ENCODE results near the gene CYP2D6.
"Not testable (repeated sequence)": the region's sequence is repeated elsewhere in the genome, so short reads cannot be mapped to it uniquely, and the experiment has no call there.

CYP2D6 gene

DNA sequence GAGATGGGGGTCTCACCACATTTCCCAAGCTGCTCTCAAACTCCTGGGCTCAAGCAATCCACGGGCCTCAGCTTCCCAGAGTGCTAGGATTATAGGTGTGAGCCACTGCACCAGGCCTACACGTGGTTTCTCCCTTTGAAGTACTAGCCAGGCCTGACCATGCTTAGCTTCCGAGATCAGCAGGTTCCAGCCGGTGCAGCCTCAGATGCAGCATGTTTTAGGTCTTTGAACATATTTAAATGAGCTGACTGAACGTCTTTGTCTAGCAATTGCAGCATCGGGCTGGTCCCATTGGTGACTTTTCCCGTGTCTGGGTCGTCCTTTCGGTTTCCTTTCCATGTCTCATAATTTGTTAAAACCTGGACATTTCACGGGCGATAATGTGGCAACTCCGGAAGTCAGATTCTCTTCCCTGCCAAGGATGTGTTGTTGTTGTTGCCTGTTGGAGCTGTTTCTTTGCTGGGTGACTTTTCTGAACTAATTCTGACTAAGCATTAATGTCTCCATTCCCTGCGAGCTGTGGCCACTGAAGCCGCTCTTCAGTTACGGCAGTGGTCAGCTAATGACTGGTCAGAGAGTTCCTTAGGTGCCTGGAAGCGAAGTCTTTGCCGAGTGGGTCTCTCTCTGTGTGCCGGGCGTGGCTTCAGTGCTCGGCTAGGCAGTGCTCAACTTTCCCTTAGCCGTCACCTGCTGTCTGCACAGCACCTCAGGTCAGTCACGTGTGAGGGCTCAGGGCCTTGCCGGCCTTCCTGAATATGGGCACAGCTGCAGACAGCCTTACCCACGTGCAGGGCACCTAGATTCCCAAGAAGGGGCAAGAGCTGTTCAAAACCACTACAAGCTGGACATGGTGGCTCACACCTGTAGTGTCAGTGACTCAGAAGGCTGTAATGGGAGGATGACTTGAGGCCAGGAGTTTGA lies 3.8 kb upstream of the CYP2D6 start:
- no peak for DNase-seq (ENCODE audit: low read depth, low spot score)
- ChIA-PET CTCF (interaction anchor here (1.0 to 1.2 kb wide), 2 partner anchors 12 to 167 kb away, joined by 3 read pairs; no protein-coding TSS in a partner anchor), POLR2A (no interaction called here)
- no peak overlapping the region for H3K4me3 ChIP-seq (ENCODE audit: low read depth, low read length)
- TF ChIP-seq, protein P1, sequence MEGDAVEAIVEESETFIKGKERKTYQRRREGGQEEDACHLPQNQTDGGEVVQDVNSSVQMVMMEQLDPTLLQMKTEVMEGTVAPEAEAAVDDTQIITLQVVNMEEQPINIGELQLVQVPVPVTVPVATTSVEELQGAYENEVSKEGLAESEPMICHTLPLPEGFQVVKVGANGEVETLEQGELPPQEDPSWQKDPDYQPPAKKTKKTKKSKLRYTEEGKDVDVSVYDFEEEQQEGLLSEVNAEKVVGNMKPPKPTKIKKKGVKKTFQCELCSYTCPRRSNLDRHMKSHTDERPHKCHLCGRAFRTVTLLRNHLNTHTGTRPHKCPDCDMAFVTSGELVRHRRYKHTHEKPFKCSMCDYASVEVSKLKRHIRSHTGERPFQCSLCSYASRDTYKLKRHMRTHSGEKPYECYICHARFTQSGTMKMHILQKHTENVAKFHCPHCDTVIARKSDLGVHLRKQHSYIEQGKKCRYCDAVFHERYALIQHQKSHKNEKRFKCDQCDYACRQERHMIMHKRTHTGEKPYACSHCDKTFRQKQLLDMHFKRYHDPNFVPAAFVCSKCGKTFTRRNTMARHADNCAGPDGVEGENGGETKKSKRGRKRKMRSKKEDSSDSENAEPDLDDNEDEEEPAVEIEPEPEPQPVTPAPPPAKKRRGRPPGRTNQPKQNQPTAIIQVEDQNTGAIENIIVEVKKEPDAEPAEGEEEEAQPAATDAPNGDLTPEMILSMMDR (IDR thresholded peaks at IDR 0.05; ENCODE audit: insufficient read depth, low read length, missing control alignments), result no peak

DNA sequence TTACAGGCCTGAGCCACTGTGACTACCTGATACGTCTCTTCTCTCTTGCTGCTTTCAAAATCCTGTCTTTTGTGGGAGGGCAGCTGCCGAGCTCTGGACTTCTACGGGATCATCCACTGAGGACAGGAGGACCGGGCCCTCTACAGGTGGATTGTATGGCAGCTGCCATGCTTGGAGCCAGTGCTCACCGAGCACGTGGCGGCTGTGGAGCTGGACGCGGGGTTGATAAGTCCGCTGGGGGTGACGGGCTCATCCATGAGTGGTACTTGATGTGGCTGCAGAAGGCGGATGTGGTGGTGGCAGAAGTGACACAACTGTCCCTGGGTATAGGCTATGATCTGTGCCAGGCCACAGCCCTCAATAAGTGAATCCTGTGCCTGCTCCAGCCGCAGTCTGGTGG lies 1.8 kb upstream of the CYP2D6 start:
- TF ChIP-seq, protein P1 (IDR thresholded peaks at IDR 0.05; ENCODE audit: insufficient read depth, low read length, missing control alignments), result no peak
- ChIA-PET POLR2A (no interaction called here), CTCF (interaction anchor here (0.9 kb wide), 1 partner anchor 312 kb away, joined by 3 read pairs; no protein-coding TSS in a partner anchor)
- H3K4me3 ChIP-seq (ENCODE audit: low read depth, low read length), result no peak overlapping the region
- no peak for DNase-seq (ENCODE audit: low read depth, low spot score)

DNA sequence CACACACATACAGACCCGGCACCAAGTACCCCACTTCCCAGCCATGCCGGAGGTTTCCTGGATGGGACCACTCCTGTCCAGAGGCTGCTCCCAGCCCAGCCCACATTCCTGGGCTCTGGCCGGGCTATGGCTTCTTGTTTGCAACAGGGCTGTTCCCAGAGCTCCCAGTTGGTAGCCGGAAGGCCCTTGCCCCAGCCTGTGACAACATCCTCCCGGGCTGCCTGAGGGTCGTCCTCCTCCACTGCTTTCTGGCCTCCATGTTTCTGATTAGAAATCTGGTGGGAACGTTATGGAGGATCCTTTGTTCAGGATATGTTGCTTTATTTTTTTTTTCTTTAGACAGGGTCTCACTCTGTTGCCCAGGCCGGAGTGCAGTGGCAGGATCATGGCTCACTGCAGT lies 952 bp upstream of the CYP2D6 start:
- no peak overlapping the region for H3K4me3 ChIP-seq (ENCODE audit: low read depth, low read length)
- TF ChIP-seq, protein P1 (IDR thresholded peaks at IDR 0.05; ENCODE audit: insufficient read depth, low read length, missing control alignments), result no peak
- CTCF ChIA-PET, result interaction anchor here (0.9 kb wide), 1 partner anchor 313 kb away, joined by 3 read pairs; no protein-coding TSS in a partner anchor
- DNase-seq (ENCODE audit: low read depth, low spot score), result no peak
- POLR2A ChIA-PET, result no interaction called here

DNA sequence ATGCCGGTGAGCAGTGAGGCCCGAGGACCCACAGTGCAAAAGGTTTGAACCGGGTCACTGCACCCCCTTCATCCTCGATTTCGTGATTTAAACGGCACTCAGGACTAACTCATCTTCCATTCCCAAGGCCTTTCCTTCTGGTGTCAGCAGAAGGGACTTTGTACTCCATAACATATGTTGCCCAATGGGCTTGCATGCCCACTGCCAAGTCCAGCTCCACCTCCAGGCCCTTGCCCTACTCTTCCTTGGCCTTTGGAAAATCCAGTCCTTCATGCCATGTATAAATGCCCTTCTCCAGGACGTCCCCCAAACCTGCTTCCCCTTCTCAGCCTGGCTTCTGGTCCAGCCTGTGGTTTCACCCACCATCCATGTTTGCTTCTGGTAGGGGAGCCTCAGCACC lies 428 bp downstream of the CYP2D6 start:
- H3K4me3 ChIP-seq (ENCODE audit: low read depth, low read length); POLR2A ChIA-PET; CTCF ChIA-PET; DNase-seq (ENCODE audit: low read depth, low spot score): not testable (repeated sequence)

DNA sequence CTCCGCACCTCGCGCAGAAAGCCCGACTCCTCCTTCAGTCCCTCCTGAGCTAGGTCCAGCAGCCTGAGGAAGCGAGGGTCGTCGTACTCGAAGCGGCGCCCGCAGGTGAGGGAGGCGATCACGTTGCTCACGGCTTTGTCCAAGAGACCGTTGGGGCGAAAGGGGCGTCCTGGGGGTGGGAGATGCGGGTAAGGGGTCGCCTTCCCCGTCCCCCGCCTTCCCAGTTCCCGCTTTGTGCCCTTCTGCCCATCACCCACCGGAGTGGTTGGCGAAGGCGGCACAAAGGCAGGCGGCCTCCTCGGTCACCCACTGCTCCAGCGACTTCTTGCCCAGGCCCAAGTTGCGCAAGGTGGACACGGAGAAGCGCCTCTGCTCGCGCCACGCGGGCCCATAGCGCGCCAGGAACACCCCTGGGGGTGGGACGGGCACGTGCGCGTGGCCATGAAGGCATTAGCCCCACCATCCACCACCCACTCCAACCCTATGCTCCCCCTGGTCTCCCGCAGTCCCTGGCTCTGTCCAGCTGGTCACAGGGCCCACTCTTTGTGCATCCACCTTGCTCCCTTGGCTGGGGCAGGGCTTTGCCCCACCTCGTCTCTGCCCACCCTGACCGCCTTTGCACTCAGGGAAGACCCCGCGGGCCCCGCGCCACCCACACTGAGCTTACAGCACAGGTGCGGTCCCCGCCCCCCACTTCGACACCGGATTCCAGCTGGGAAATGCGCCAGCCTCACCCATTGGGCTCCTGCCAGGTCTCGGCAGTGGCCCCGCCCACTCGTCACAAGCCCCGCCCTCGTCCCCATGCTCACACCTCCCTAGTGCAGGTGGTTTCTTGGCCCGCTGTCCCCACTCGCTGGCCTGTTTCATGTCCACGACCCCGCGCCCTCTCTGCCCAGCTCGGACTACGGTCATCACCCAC lies 1.6 kb downstream of the CYP2D6 start:
- POLR2A ChIA-PET; CTCF ChIA-PET; DNase-seq (ENCODE audit: low read depth, low spot score); H3K4me3 ChIP-seq (ENCODE audit: low read depth, low read length): not testable (repeated sequence)

DNA sequence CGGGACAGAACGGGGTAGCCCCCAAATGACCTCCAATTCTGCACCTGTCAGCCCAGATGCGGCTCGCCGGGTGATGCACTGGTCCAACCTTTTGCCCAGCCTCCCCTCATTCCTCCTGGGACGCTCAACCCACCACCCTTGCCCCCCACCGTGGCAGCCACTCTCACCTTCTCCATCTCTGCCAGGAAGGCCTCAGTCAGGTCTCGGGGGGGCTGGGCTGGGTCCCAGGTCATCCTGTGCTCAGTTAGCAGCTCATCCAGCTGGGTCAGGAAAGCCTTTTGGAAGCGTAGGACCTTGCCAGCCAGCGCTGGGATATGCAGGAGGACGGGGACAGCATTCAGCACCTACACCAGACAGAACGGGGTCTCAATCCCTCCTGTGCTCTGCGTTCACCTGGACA lies 2.6 kb downstream of the CYP2D6 start:
- H3K4me3 ChIP-seq (ENCODE audit: low read depth, low read length); DNase-seq (ENCODE audit: low read depth, low spot score); POLR2A ChIA-PET; CTCF ChIA-PET: not testable (repeated sequence)

DNA sequence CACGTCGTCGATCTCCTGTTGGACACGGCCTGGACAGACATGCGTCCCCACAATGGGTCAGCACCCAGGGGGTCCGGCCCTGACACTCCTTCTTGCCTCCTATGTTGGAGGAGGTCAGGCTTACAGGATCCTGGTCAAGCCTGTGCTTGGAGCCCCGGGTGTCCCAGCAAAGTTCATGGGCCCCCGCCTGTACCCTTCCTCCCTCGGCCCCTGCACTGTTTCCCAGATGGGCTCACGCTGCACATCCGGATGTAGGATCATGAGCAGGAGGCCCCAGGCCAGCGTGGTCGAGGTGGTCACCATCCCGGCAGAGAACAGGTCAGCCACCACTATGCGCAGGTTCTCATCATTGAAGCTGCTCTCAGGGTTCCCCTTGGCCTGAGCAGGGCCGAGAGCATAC lies 3.0 kb downstream of the CYP2D6 start:
- H3K4me3 ChIP-seq (ENCODE audit: low read depth, low read length), result no peak overlapping the region
- TF ChIP-seq, protein P1 (IDR thresholded peaks at IDR 0.05; ENCODE audit: insufficient read depth, low read length, missing control alignments), result no peak
- ChIA-PET POLR2A (no interaction called here), CTCF (no interaction called here)
- no peak for DNase-seq (ENCODE audit: low read depth, low spot score)

DNA sequence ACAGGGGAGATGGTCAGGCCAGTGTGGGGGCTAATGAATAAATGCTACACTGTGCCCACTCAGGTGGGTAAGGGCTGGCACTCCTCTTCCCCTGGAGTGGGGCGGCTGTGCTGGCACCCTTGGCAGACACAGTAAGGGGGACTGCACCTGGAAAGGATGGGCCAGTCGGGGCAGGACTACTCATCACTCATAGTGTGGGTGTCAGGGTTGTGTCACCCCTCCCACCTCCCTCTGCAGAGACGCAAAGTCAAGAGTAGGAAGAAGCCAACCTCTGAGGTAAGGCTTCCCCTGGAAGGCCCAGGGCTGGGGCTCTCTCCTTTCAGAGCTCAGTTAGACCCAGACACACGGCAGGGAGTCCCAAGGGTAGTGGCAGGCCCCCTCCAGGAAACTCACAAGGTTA lies 7.1 kb downstream of the CYP2D6 start:
- POLR2A ChIA-PET; CTCF ChIA-PET; DNase-seq (ENCODE audit: low read depth, low spot score): not testable (repeated sequence)

DNA sequence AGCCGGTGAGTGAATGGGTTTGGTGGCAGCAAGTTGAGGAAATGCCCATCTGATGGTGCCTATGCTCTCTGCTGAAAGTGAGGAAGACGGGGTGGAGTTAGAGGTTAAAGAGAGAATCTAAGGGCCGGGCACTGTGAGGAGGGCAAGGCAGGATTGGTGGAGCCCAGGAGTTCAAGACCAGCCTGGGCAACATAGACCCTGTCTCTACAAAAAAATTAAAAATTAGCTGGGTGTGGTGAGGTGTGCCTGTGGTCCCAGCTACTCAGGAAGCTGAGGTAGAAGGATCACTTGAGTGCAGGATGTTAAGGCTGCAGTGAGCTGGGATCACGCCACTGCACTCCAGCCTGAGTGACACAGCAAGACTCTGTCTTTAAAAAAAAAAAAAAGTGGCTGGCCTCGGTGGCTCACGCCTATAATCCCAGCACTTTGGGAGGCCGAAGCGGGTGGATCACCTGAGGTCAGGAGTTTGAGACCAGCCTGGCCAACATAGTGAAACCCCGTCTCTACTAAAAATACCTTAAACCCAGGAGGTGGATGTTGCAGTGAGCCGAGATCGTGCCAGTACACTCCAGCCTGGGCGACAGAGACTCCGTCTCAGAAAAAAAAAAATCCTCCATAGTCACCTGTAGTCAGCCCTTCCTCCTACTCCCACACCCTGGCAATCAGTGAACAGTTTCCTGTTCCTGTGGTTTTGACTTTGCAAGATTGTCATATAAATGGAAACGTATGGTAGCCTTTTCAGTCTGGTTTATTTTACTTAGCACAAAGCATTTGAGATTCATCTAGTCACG lies 10.2 kb downstream of the CYP2D6 start:
- POLR2A ChIA-PET; H3K4me3 ChIP-seq (ENCODE audit: low read depth, low read length); DNase-seq (ENCODE audit: low read depth, low spot score); CTCF ChIA-PET: not testable (repeated sequence)

More for the DNA sequence above, 7.1 kb downstream of the CYP2D6 start:
- not testable (repeated sequence) for H3K4me3 ChIP-seq (ENCODE audit: low read depth, low read length)
